HEK293 (cell line): Measurements from ENCODE around the gene KANK3.

Experiments
- CTCF ChIA-PET: fragments of 350-600 bp; formaldehyde crosslinking; extraction: SDS; loops from one replicate; lab custom pipeline; 2021; ENCODE audit warnings: antibody characterized with exemption; lab: Yijun Ruan, JAX
- POLR2A ChIA-PET: fragments of 300-600 bp; formaldehyde crosslinking; extraction: SDS; loops from one replicate; lab custom pipeline; 2020; ENCODE audit warnings: antibody characterized with exemption, inconsistent platforms; lab: Yijun Ruan, JAX
- H3K27ac ChIP-seq: fragments of 200-500 bp; sonication (Bioruptor generic); 2 replicates; pipeline ENCODE4 v1.5.1; 2014; ENCODE audit warnings: low read depth, low read length, control low read depth, inconsistent platforms; ENCODE audit errors: extremely low read depth
- H3K36me3 ChIP-seq, 2 experiments: fragments of 200-500 bp in 1 of 2; sonication (Bioruptor generic) in 1 of 2; 1 replicate in 1 of 2; 2 replicates in 1 of 2; pipeline ENCODE4 v1.5.1; 2014 to 2017; ENCODE audit warnings: inconsistent platforms in 2 of 2, low read length in 2 of 2; ENCODE audit not compliant: control insufficient read depth in 2 of 2, insufficient read depth in 1 of 2
- H3K4me1 ChIP-seq: fragments of 200-500 bp; sonication (Bioruptor generic); 2 replicates; pipeline ENCODE4 v1.5.1; 2014; ENCODE audit warnings: mild to moderate bottlenecking, low read length, inconsistent platforms; ENCODE audit not compliant: control insufficient read depth, insufficient read depth
- H3K4me3 ChIP-seq: 2 replicates; pipeline ENCODE4 v1.5.1; 2011; ENCODE audit warnings: low read depth, mild to moderate bottlenecking, control low read depth, low read length, moderate library complexity
- H3K9me3 ChIP-seq: fragments of 200-500 bp; sonication (Bioruptor generic); 2 replicates; pipeline ENCODE4 v1.5.1; 2014; ENCODE audit warnings: low read depth, low read length, inconsistent platforms; ENCODE audit not compliant: control insufficient read depth, insufficient read depth
- HIC1 ChIP-seq: fragments of 450-650 bp; formaldehyde crosslinking; IDR thresholded peaks from 2 replicates; pipeline ENCODE4 v1.5.1; 2016; ENCODE audit warnings: missing biosample characterization, missing genetic modification characterization
- HOXD13 ChIP-seq: sonication (generic); formaldehyde crosslinking; IDR thresholded peaks from 2 replicates; pipeline ENCODE4 v1.8.0; 2022; ENCODE audit warnings: missing genetic modification reagents, borderline replicate concordance
- INSM2 ChIP-seq: fragments of 450-650 bp; formaldehyde crosslinking; IDR thresholded peaks from 2 replicates; pipeline ENCODE4 v1.5.1; 2016; ENCODE audit warnings: missing biosample characterization, missing genetic modification characterization
- OVOL3 ChIP-seq: fragments of 450-650 bp; formaldehyde crosslinking; IDR thresholded peaks from 2 replicates; pipeline ENCODE4 v1.5.1; 2016; ENCODE audit warnings: missing biosample characterization, missing genetic modification characterization
- PRDM1 ChIP-seq: fragments of 450-650 bp; formaldehyde crosslinking; IDR thresholded peaks from 2 replicates; pipeline ENCODE4; 2016; ENCODE audit warnings: missing biosample characterization, missing genetic modification characterization
- PRDM4 ChIP-seq: fragments of 450-650 bp; formaldehyde crosslinking; IDR thresholded peaks from 2 replicates; pipeline ENCODE4 v1.5.1; 2017; ENCODE audit warnings: missing biosample characterization, missing genetic modification characterization
- SP3 ChIP-seq: fragments of 450-650 bp; formaldehyde crosslinking; IDR thresholded peaks from 2 replicates; pipeline ENCODE4 v1.5.1; 2016; ENCODE audit warnings: missing biosample characterization, missing genetic modification characterization
- WT1 ChIP-seq: fragments of 450-650 bp; formaldehyde crosslinking; IDR thresholded peaks from 2 replicates; pipeline ENCODE4 v1.5.1; 2016; ENCODE audit warnings: missing biosample characterization, missing genetic modification characterization
- ZBTB11 ChIP-seq: fragments of 450-650 bp; formaldehyde crosslinking; conservative IDR thresholded peaks from 2 replicates; pipeline ENCODE4 v1.5.1; 2016; ENCODE audit warnings: low read depth, missing biosample characterization, missing genetic modification characterization
- ZBTB48 ChIP-seq: fragments of 450-650 bp; formaldehyde crosslinking; IDR thresholded peaks from 2 replicates; pipeline ENCODE4 v1.5.1; 2016; ENCODE audit warnings: missing biosample characterization, missing genetic modification characterization
- ZIC2 ChIP-seq: fragments of 450-650 bp; formaldehyde crosslinking; IDR thresholded peaks from 2 replicates; pipeline ENCODE4 v1.5.1; 2016; ENCODE audit warnings: missing biosample characterization, missing genetic modification characterization
- ZNF155 ChIP-seq: fragments of 450-650 bp; formaldehyde crosslinking; IDR thresholded peaks from 2 replicates; pipeline ENCODE4 v1.5.1; 2016; ENCODE audit warnings: missing biosample characterization, missing genetic modification characterization
- ZNF211 ChIP-seq: fragments of 450-650 bp; formaldehyde crosslinking; IDR thresholded peaks from 2 replicates; pipeline ENCODE4 v1.5.1; 2016; ENCODE audit warnings: low read depth, missing biosample characterization, missing genetic modification characterization
- ZNF223 ChIP-seq: fragments of 450-650 bp; formaldehyde crosslinking; IDR thresholded peaks from 2 replicates; pipeline ENCODE4 v1.5.1; 2016; ENCODE audit warnings: missing biosample characterization, missing genetic modification characterization
- ZNF239 ChIP-seq: fragments of 450-650 bp; formaldehyde crosslinking; IDR thresholded peaks from 2 replicates; pipeline ENCODE4 v1.5.1; 2016; ENCODE audit warnings: missing biosample characterization, missing genetic modification characterization
- ZNF266 ChIP-seq: fragments of 450-650 bp; formaldehyde crosslinking; IDR thresholded peaks from 2 replicates; pipeline ENCODE4 v1.5.1; 2016; ENCODE audit warnings: missing biosample characterization, missing genetic modification characterization, low read depth
- ZNF350 ChIP-seq: fragments of 450-650 bp; formaldehyde crosslinking; IDR thresholded peaks from 2 replicates; pipeline ENCODE4 v1.5.0; 2017; ENCODE audit warnings: missing biosample characterization, mild to moderate bottlenecking, missing genetic modification characterization
- ZNF391 ChIP-seq: fragments of 450-650 bp; formaldehyde crosslinking; IDR thresholded peaks from 2 replicates; pipeline ENCODE4 v1.5.1; 2016; ENCODE audit warnings: low read depth, missing biosample characterization, missing genetic modification characterization, borderline replicate concordance
- ZNF426 ChIP-seq: fragments of 450-650 bp; formaldehyde crosslinking; IDR thresholded peaks from 2 replicates; pipeline ENCODE4 v1.5.1; 2017; ENCODE audit warnings: missing biosample characterization, missing genetic modification characterization, mild to moderate bottlenecking, inconsistent platforms, moderate library complexity
- ZNF449 ChIP-seq: fragments of 450-650 bp; formaldehyde crosslinking; IDR thresholded peaks from 2 replicates; pipeline ENCODE4 v1.5.1; 2017; ENCODE audit warnings: missing biosample characterization, mild to moderate bottlenecking, missing genetic modification characterization, moderate library complexity
- ZNF501 ChIP-seq: fragments of 450-650 bp; formaldehyde crosslinking; IDR thresholded peaks from 2 replicates; pipeline ENCODE4 v1.5.1; 2016; ENCODE audit warnings: missing biosample characterization, missing genetic modification characterization
- ZNF558 ChIP-seq: fragments of 450-650 bp; formaldehyde crosslinking; IDR thresholded peaks from 2 replicates; pipeline ENCODE4 v1.5.1; 2016; ENCODE audit warnings: missing biosample characterization, missing genetic modification characterization
- ZNF623 ChIP-seq: fragments of 450-650 bp; formaldehyde crosslinking; IDR thresholded peaks from 2 replicates; pipeline ENCODE4 v1.5.1; 2016; ENCODE audit warnings: missing biosample characterization, missing genetic modification characterization
- ZNF645 ChIP-seq: fragments of 450-650 bp; formaldehyde crosslinking; IDR thresholded peaks from 2 replicates; pipeline ENCODE4; 2016; ENCODE audit warnings: missing biosample characterization, missing genetic modification characterization
- ZNF660 ChIP-seq: fragments of 450-650 bp; IDR thresholded peaks from 2 replicates; pipeline ENCODE4 v1.5.1; 2018; ENCODE audit warnings: missing biosample characterization, mild to moderate bottlenecking, missing genetic modification characterization

The KANK3 gene

GRCh38 chr19:8324186-8325050 lies 18.6 kb downstream of the KANK3 start:
- CTCF ChIA-PET: interaction anchor here (0.7 to 1.5 kb wide), 5 partner anchors 10 to 97 kb away, joined by 3 to 5 read pairs (median 4); no protein-coding TSS in a partner anchor
- no peak overlapping the region for H3K4me3 ChIP-seq
- H3K9me3 ChIP-seq: no peaks in the 10 kb centered on the region
- POLR2A ChIA-PET: interaction anchor here (0.9 to 2.2 kb wide), 6 partner anchors 10 to 455 kb away, joined by 3 to 9 read pairs (median 4); no protein-coding TSS in a partner anchor
- H3K4me1 ChIP-seq: peaks cover 5% of the 10 kb centered on the region; the same call in 1 of the 2 replicates
- H3K27ac ChIP-seq: no peak overlapping the region
- peaks cover 7 to 32% of the 10 kb centered on the region in 2 experiments for H3K36me3 ChIP-seq
- TF ChIP-seq PRDM4 (tag by site-specific recombination) (no peak), HIC1 (0 out of 2 replicates have a peak, but pooled peaks have one; percentile 60), ZIC2 (no peak), ZNF239 (tag by site-specific recombination) (no peak), HOXD13 (no peak), ZNF426 (tag by site-specific recombination) (no peak), OVOL3 (tag by site-specific recombination) (no peak), PRDM1 (tag by site-specific recombination) (no peak), ZNF623 (tag by site-specific recombination) (no peak), ZBTB11 (tag by site-specific recombination) (no peak), ZNF660 (tag by site-specific recombination) (no peak), INSM2 (no peak), ZNF155 (no peak), ZNF391 (tag by site-specific recombination) (no peak), ZBTB48 (tag by site-specific recombination) (no peak), ZNF350 (tag by site-specific recombination) (no peak), ZNF211 (tag by site-specific recombination) (no peak), WT1 (tag by site-specific recombination) (peak; percentile 22; the same call in 1 of the 2 replicates), ZNF449 (tag by site-specific recombination) (no peak), ZNF223 (no peak), ZNF501 (no peak), ZNF558 (no peak), ZNF645 (tag by site-specific recombination) (no peak), ZNF266 (tag by site-specific recombination) (no peak), SP3 (tag by site-specific recombination) (no peak)
